Glomerular endothelial cell (primary cell): Measurements from ENCODE around the gene OR10X1. TPM values are rescaled to one million over a fixed set of nuclear protein-coding genes. Genes with fewer than 3 reads are reported as not detected.

Experiments used
- total RNA-seq: library from RNA; depleted of rRNA; stranded (reverse); fragments of >200 nt; gene quantifications from 2 replicates; pipeline ENCODE4 v1.2.3, GENCODE V29; 2015

Gene OR10X1
- total RNA-seq, 1 donor from 2014 or later, result not detected

Other genes with a start within 250 kb of the OR10X1 start
- gene CD1B, start 248.4 kb downstream of the OR10X1 start, total RNA-seq, result not detected in 2 replicates
- not detected in 2 replicates for gene CD1E, start 226.0 kb downstream of the OR10X1 start, total RNA-seq
- gene OR10T2, start 180.4 kb downstream of the OR10X1 start, total RNA-seq, result not detected in 2 replicates
- not detected in 2 replicates for gene OR10K2, start 153.7 kb downstream of the OR10X1 start, total RNA-seq
- gene OR10K1, start 118.1 kb downstream of the OR10X1 start, total RNA-seq, result not detected in 2 replicates
- gene OR10R2, start 107.7 kb downstream of the OR10X1 start, total RNA-seq, result not detected in 2 replicates
- gene OR6Y1, start 25.5 kb downstream of the OR10X1 start, total RNA-seq, result not detected in 2 replicates
- gene OR6P1, start 9.3 kb downstream of the OR10X1 start, total RNA-seq, result not detected in 2 replicates
- not detected in 2 replicates for gene OR10Z1, start 25.4 kb upstream of the OR10X1 start, total RNA-seq
- not detected in 2 replicates for gene SPTA1, start 106.8 kb upstream of the OR10X1 start, total RNA-seq
- not detected in 2 replicates for gene OR6K2, start 120.8 kb upstream of the OR10X1 start, total RNA-seq
- not detected in 2 replicates for gene OR6K3, start 140.8 kb upstream of the OR10X1 start, total RNA-seq
- not detected in 2 replicates for gene OR6K6, start 174.8 kb upstream of the OR10X1 start, total RNA-seq
- not detected in 2 replicates for gene OR6N1, start 192.3 kb upstream of the OR10X1 start, total RNA-seq
- not detected in 2 replicates for gene OR6N2, start 201.3 kb upstream of the OR10X1 start, total RNA-seq